Lower lobe of right lung (tissue), 2 donors: ENCODE results near the gene PIP5K1B. TPM values are rescaled to one million over a fixed set of nuclear protein-coding genes. Genes with fewer than 3 reads are reported as not detected.

Experiments used
- ATAC-seq, 2 donors: fragments of 200-7000 bp; cut with Tn5 transposase; one replicate each; pipeline ENCODE4 v1.9.1; 2020 to 2022; ENCODE audit warnings: mild to moderate bottlenecking in 2 of 2, moderate library complexity in 2 of 2
- DNase-seq: peaks from one replicate; pipeline ENCODE4 v3.0.0-alpha.2; 2020
- H3K27ac ChIP-seq: fragments of 200-600 bp; one replicate; pipeline ENCODE4 v1.8.0; 2022
- H3K27me3 ChIP-seq: fragments of 200-600 bp; one replicate; pipeline ENCODE4 v1.8.0; 2022; ENCODE audit warnings: low read depth
- H3K36me3 ChIP-seq: fragments of 200-600 bp; one replicate; pipeline ENCODE4 v1.8.0; 2022; ENCODE audit warnings: mild to moderate bottlenecking
- H3K4me1 ChIP-seq: fragments of 200-600 bp; one replicate; pipeline ENCODE4 v1.8.0; 2022
- H3K4me3 ChIP-seq: fragments of 200-600 bp; one replicate; pipeline ENCODE4 v1.8.0; 2022; ENCODE audit warnings: mild to moderate bottlenecking
- H3K9me3 ChIP-seq: fragments of 200-600 bp; one replicate; pipeline ENCODE4 v1.8.0; 2022
- CTCF ChIP-seq: fragments of 200-600 bp; IDR thresholded peaks from one replicate; pipeline ENCODE4 v1.8.0; 2022; ENCODE audit warnings: antibody characterized with exemption, mild to moderate bottlenecking
- intact Hi-C: fragments of 100-400 bp; cut with DNase I; formaldehyde crosslinking; loops from one replicate; pipeline ENCODE4 v1.11.0; 2022
- total RNA-seq: library from RNA; stranded (reverse); fragmentation: NEBNext Ultra II Directional; extraction: Animal tissue kit (Norgen Biotek cat#: 25700); gene quantifications from one replicate; pipeline ENCODE4 v1.2.1, GENCODE V29; 2021
- donor health status: DM: no; HTN: yes; CAD: no; lungs with severe emphysema.

The PIP5K1B gene
- total RNA-seq, 1 donor from 2014 or later: 35.9 TPM

DNA sequence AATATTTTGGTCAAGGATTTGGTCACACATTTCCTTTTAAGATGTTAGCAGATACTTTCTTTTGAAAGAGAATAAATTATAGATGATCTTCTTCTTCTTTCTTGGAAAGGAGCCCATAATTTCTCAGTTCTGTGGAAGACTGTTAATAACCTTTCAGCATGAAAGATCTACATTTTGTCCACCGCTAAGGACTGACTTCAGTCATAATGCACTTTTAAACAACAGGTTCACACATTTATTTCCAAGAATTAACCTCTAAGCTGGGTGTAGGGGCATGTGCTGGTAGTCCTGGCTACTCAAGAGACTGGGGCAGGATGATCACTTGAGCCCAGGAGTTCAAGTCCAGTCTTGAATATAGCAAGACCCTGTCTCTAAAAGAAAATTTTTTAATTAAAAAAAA, 215.9 kb downstream of the PIP5K1B start:
- intact Hi-C loops: no loop called here
- no peak for TF ChIP-seq CTCF
- no peaks in the 10 kb centered on the region for H3K9me3 ChIP-seq
- DNase-seq (no peak), ATAC-seq (no peak)
- peaks cover 20% of the 10 kb centered on the region for H3K36me3 ChIP-seq
- H3K4me3 ChIP-seq: no peak overlapping the region
- H3K27me3 ChIP-seq: no peaks in the 10 kb centered on the region
- H3K4me1 ChIP-seq: peaks cover 6% of the 10 kb centered on the region
- H3K27ac ChIP-seq: no peak overlapping the region

GRCh38 chr9:68923480-68923879, 218.4 kb downstream of the PIP5K1B start:
- intact Hi-C loops: no loop called here

GRCh38 chr9:68925175-68925574, 220.1 kb downstream of the PIP5K1B start:
- no peaks in the 10 kb centered on the region for H3K9me3 ChIP-seq

More at GRCh38 chr9:68923480-68923879, 218.4 kb downstream of the PIP5K1B start:
- H3K9me3 ChIP-seq: no peaks in the 10 kb centered on the region
- H3K36me3 ChIP-seq: peaks cover 16% of the 10 kb centered on the region
- no peak overlapping the region for H3K4me3 ChIP-seq
- ATAC-seq (no peak), DNase-seq (no peak)
- no peaks in the 10 kb centered on the region for H3K27me3 ChIP-seq
- TF ChIP-seq CTCF: no peak
- H3K4me1 ChIP-seq: peaks cover 6% of the 10 kb centered on the region
- H3K27ac ChIP-seq: no peak overlapping the region

DNA sequence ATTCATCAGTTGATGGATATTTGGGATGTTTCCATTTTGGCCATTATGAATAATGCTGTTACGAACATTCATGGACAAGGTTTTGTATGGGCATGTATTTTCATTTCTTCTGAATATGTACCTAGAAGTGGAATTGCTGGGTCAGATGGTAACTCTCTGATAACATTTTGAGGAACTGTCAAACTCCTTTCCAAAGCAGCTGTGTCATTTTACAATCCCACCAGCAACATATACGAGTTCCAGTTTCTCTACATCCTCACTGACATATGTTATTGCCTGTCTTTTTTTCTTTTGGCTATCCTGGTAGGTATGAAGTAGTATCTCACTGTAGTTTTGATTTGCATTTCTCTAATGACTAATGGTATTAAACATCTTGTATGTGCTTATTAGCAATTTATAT, 222.1 kb downstream of the PIP5K1B start:
- Histone ChIP-seq H3K4me1 (no peaks in the 10 kb centered on the region), H3K36me3 (peaks cover 10% of the 10 kb centered on the region), H3K27ac (no peak overlapping the region), H3K9me3 (no peaks in the 10 kb centered on the region), H3K27me3 (no peaks in the 10 kb centered on the region), H3K4me3 (no peak overlapping the region)
- no peak for TF ChIP-seq CTCF
- intact Hi-C loops: no loop called here
- ATAC-seq: no peak
- no peak for DNase-seq

More at GRCh38 chr9:68925175-68925574, 220.1 kb downstream of the PIP5K1B start:
- Histone ChIP-seq H3K27ac (no peak overlapping the region), H3K4me1 (no peaks in the 10 kb centered on the region), H3K27me3 (no peaks in the 10 kb centered on the region), H3K4me3 (no peak overlapping the region), H3K36me3 (peaks cover 10% of the 10 kb centered on the region)
- no peak for ATAC-seq
- no peak for TF ChIP-seq CTCF
- intact Hi-C loops: no loop called here
- no peak for DNase-seq

DNA sequence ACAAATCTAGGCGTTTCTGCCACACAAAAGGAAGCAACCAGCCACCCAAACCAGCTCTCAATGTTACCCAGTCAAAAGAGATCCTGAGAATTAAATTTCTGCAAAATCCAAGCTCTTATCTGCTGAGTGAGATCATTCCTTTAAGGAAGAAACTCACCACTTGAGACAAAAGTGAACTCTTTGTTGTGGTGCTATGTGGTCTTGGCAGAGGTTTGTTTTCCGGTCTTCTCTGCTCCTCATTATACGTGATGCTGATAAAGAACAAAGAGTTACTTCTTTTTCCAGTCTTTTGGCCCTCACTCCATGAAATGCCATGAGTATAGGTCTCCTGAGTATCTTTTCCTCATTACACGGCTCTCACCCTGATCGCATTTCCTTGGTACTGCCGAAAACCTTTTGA, 226.8 kb downstream of the PIP5K1B start:
- H3K4me1 ChIP-seq: no peaks in the 10 kb centered on the region
- peaks cover 12% of the 10 kb centered on the region for H3K36me3 ChIP-seq
- no peaks in the 10 kb centered on the region for H3K9me3 ChIP-seq
- no peak overlapping the region for H3K4me3 ChIP-seq
- DNase-seq (no peak), ATAC-seq (no peak)
- no peak overlapping the region for H3K27ac ChIP-seq
- no peaks in the 10 kb centered on the region for H3K27me3 ChIP-seq
- intact Hi-C loops: no loop called here
- no peak for TF ChIP-seq CTCF

DNA sequence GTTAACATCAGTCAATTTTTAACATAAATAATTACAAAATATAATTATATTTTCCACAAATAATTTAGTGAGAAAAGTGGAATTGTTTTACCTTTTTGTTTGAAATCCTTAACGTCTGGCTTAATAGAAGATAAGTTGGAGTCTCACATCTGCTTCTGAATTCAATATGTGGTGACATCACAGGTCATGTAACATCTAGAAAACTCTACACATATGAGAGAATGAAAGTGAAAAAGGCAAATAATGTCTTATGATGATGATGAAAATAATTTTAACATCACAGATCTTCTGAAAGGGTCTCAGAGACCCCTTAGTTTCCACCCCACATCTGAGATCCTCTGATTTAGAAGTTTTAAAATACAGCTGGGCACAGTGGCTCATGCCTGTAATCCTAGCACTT, 227.4 kb downstream of the PIP5K1B start:
- DNase-seq: no peak
- no peaks in the 10 kb centered on the region for H3K9me3 ChIP-seq
- intact Hi-C loops: no loop called here
- ATAC-seq: no peak
- no peak for TF ChIP-seq CTCF
- H3K4me3 ChIP-seq: no peak overlapping the region
- H3K4me1 ChIP-seq: no peaks in the 10 kb centered on the region
- H3K27me3 ChIP-seq: no peaks in the 10 kb centered on the region
- H3K36me3 ChIP-seq: peaks cover 12% of the 10 kb centered on the region
- no peak overlapping the region for H3K27ac ChIP-seq
